GM19395 (cell line): Measurements from ENCODE around the gene HOXB4.

Experiments used
- ATAC-seq: cut with Tn5 transposase; IDR thresholded peaks from one replicate; pipeline ENCODE4 v1.9.1; 2021; ENCODE audit warnings: mild to moderate bottlenecking, moderate library complexity; ENCODE audit not compliant: unreplicated experiment

The HOXB4 gene

DNA sequence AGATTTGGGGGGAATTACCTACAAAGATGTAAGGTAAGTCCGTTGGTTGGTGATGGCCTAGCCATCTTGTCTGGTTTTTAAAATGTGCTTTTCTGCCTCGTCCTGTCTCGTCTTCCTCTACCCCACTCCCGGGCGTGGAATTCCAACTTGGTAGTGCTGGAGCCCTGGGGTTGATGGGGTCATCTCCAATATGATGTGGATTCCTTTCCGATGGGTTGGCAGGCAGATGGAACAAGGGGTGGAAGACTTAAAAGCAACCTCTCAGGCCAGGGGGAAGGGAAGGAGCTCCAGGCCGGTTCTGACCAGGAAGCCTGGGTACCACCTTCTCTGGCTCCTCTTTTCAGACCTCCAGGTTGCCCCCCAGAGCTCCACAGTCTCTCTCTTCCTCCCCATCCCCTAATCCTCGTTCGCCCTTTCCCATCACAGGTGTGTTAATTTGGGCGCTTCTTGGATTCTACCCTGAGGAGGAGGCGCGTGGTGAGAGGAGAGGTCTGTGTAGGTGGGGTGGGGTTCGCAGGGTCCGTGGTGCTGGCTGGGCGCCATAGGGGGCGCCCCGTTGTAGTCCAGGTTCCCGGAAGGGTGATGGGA is 28.1 kb downstream of the HOXB4 start:
- ATAC-seq, result no peak

DNA sequence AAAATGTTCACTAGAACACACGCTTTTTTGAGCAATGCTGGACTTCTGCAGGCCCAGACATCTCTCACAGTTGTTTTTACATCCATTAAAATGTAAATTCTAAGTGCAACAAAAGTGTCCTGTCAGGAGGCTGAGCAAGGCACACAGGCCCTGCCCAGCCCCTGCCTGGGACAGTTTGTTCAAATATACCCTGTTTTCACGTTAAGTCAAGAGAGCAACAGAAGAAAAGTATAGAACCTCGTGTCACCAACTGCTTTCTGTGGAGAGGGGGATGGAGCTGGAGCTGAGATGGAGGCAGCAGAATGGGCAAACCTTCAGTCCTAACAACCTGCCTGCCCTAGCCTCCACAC is 28.9 kb downstream of the HOXB4 start:
- ATAC-seq, result no peak

DNA sequence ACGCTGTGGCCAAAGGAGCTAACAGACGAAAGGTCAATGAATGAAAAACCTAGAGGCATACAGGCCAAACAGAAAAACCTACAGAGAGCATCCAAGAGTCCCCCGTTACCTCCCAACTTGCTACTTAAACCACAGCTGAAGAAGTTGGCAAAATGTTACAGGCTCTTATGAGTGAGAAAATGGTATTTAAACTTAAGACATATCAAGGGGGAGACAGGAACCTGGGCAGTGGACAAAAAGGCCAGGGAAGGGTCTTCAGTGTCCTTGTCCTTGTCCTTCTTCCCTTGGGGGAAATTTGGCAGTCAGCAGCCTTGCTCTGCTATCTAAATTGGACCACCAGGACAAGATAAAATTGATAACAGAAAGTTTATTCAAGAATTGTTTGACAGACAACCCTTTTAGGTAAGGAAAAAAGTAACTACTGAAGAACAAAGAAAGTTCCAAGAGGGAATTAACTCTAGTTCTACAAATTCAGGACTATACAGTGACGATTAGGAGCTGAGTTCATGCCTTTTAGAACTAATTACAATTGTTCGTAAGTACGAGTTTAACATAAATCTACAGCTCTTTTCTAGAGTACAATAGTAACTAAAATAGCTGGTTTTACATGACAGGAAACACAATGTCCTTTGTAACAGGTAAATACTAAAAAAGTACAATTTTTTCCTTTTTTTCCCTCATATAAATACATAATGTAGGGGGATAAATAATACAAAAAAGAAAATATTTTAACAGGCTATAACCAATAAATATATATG is 29.4 kb downstream of the HOXB4 start:
- ATAC-seq, result no peak

DNA sequence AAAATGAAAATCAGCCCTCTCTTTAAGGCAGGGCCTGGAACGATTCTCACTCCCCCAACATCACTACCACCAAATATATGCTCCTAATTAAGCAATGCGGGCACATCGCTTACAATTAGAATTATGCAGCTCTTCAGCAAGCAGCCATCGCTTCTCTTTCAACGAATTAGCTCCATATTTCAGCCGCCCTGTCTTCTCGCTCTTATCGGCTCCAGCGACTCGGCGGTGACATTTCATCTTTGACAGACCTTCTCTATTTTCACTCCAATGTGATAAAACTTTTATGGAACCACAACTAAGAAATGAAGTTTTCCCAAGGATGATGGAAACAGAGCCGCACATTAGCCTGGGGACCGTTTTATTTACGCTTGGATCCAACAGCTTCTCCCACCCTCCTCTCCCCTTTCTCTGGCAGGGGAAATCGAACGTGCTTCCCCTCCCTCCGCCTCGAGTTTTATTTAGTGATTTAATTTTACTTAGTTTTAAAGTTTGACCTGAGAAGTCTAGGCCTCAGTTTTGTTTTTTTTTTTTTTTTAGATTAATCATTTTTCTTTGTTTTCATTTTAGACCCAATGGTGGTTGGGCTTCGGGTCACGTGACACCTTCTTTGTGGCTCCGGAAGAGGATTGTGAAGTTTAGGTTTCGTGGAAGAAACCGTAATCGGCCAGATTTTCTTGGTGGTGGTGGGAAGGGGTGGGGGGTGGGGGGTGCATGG is 30.2 kb downstream of the HOXB4 start:
- ATAC-seq, result no peak

DNA sequence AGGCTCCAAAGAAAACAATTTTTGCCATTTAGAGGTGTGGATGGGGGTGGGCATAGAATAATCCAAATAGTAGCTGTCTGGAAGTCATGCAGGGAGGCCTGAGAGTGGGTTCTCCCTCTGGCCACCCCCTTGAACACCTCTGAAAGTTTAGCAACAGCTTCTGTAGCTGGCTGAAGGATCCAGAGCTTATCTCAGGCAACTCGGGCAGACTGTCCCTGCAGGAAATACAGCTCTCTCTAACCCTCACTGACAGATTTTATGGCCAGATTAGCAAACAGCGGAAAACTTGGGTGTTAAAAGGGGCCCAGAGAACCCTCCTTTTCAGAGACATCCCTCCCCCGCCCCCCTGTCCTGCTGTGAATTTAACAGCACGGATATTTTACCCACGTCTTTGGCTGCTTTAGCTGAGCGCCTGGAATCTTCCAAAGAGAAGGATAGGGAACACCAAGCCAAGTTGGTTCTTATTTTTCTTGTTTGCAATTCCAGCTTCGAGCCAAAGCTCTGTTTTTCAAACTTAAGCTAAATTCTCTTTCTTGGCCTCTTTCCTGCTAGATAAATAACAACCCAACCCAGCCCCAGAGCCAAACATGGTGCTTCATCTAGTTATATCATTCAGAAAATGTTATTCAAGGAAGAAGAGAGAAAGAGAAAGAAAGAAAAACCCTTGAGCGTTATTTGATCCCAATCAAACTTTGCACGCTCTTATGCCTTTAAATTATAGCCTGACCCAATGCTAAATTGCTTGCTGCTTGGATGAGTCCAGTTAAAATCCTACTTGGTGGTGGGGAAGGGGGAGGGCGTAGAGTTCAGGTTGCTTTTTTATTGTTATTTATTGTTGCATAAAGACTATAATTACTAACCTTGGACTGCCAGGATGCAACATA is 31.0 kb downstream of the HOXB4 start:
- no peak for ATAC-seq

DNA sequence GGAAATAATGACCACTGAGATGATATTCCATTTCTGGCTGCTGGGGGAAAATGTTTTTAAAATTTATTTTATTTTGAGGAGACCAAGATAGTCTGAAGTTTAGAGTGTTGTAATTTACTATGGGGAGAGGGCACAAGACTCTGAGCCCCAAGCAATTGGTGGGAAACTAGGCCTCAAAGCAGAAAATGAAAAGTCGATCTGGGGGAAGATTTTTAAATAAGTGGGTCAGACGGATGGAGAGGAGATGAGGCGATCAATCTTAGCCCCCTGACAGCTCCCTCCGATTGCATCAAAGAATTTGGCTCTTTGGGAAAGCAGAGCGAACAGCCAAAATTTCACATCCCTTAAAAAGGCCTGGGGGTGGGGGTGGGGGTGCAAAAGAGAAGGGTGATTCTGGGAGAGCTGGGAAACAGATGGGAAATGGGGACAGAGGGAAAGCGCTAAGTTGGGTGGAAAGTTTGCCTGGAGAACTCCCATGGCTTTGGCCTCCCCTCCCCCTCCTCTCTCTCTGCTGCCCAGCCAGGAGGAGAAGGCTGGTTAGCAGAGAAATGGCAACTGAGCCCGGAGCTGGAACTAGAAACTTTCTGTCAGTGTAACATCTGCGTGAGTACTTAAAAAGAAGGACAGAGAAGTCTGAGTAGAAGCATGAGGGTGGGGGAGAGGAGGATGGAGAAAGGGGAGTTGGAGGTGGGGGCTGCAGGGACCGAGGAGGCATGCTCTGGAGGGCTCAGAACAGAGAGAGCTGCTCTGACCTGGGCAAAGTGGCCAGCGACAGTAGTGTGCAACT is 31.8 kb downstream of the HOXB4 start:
- no peak for ATAC-seq

DNA sequence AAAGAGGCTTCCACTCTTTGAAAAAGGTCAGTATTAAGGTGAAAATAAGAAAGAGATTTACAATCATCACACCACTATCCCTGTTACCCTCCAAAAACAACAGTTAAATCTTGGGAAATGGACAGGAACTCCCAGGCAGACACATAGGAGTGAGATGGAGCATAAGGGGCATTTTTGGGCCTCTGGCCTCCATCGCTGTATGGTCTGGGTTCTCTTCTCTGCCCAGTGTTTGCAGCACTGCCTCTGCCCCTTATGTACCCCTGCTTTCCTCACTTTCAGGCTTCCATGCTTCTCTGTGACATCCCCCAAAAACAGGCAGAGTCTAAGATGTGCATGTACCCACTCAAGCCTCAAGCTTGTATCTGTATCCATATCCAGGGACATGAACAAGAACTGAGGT is 32.6 kb downstream of the HOXB4 start:
- no peak for ATAC-seq

DNA sequence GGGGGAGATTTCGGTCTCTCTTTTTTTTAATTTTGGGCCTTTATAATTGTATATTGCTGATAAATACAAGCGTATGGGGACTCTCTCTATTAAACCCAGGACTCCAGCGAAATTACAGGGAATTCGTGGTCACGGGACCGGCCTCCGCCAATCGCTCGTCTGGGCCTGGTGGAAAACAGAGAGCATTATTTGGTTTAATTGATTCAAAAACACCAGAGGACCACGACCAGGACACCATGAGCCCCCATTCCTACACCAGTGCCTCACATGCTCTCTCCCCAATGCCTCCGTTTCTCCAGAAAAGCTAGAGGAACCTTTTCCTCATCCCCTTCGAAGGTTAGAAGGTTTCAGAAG is 33.2 kb downstream of the HOXB4 start, which contains the start of gene HOXB2:
HOXB2 (minus strand) TSS at position 88 of the 354 bp plus-strand sequence. CDS start 198 bp downstream, outside the sequence.
- ATAC-seq, result no peak

DNA sequence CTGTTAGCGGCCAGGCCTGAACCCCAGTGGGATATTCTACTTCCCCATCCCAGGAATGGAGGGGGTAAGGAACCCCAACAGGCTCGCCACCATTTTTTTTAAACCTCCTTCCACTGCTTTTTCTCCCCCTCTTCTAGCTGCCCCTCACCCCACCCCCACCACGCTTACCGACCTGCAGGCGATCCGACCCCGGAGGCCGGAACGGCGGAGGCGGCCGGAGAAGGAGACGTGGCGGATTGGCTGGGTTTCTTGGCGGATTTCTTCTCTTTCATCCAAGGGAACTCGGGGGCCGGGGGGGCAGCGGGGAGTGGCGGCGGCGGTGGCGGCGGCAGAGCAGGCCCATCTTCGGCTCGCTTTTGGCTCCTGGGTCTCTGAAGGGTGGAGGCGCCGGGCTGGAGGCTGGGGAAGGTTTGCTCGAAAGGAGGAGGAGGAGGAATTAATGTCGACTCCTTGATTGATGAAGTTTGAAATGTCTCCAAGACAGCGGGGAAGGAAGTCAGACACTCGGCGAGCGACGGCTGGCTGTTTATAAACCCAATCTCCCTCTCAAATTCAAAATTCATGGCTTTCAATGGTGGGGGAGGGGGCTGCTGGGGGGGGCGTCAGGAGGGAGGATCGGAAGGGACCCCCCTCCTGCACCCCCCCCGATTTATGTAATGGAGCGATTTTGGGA is 33.7 kb downstream of the HOXB4 start:
- no peak for ATAC-seq

DNA sequence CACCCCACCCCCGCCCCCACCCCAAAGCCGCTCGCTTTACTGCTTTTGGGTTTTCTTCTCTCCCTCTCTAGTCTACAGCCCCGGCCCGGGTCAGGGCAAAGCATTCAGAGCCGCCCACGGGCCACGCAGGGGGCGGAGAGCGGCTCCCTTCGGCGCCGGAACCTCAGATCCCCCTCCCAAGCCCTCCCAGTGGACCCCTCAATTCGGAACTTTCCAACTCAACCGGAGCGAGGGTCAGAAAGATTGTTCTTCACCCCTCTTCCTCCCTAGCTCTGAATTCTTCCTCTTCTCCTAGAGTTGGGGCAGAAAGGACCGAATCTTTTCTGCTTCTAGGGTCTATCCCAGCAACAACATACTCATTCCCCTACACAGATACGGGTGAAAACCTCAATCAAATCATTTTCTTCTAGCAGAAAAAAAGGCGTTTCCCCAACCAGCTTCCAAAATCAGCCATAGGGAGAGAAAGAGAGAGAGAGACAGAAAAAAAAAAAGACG is 34.2 kb downstream of the HOXB4 start:
- ATAC-seq, result no peak

DNA sequence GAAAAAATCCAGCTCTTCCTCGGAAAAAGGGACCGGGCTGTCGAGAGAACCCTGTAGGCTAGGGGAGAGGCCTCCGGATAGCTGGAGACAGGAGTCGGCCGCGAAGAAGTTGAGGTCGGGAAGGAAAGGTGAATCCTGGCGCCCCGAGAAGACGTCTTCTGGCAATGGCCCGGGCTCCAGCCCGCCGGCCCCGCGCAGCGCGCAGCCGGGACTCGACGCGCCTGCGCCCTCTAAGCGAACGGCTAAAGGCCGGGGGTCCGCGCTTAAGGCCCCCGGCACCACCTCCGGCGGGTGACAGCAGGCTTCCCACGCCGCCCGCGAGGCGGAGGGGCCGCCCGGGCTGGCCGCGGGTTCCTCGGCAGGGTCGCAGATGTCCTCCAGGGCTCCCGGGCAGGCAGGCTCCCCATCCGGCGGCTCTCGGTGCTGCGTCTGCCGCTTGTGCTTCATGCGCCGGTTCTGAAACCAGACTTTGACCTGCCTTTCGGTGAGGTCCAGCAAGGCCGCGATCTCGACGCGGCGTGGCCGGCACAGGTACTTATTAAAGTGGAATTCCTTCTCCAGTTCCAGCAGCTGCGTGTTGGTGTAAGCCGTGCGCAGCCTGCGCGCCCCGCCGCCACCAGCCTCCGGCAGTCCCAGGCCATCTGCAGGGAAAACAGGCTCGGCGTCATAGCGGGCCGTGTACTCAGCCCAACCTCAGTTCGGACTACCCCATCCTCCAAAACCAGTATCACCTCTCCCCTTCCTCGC is 34.9 kb downstream of the HOXB4 start:
- peak; percentile 54 for ATAC-seq

DNA sequence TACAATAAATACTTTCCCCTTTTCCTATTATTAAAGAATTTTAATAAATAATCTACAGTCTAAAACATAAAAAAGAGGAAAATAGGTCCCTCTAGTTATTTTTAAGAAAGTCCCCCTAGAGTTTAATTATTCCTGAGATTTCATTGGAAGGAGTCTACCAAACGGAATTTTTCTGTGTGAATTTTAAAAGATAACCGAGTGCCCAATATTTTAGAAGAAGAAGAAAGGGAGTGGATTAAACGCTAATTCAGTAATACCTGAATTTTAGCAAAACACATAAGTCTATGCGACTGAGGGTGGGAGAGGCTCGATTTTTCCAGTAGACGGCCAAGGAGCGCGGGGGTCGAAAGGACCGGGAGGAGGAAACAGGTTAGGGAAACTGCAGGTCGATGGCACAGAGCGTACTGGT is 35.4 kb downstream of the HOXB4 start:
- no peak for ATAC-seq

DNA sequence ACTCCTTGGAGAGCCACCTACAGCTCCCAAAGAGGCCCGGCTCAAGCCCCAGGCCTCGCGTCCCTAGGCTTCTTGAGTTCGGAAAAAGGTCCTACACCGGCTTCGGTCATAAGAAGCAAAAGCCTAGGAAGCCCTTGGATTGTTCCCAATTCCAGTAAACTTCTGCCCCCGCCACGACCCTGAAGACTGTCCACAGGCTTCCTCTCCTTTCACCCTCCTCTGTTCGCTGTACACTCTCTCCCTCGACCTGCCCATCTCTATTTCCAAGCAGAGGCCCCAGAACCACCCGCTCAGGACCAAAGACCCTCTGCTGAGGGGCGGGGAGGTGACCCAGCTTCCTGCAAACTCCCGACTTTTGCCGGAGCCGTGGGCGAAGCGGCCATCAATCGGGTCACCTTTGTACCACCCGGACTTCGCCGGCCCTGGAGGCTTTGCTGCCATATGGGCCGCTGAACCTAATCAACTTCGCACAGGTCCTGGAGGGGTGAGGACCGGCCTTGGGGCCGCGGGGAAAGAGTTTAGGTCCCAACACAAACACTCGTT is 36.0 kb downstream of the HOXB4 start:
- no peak for ATAC-seq

DNA sequence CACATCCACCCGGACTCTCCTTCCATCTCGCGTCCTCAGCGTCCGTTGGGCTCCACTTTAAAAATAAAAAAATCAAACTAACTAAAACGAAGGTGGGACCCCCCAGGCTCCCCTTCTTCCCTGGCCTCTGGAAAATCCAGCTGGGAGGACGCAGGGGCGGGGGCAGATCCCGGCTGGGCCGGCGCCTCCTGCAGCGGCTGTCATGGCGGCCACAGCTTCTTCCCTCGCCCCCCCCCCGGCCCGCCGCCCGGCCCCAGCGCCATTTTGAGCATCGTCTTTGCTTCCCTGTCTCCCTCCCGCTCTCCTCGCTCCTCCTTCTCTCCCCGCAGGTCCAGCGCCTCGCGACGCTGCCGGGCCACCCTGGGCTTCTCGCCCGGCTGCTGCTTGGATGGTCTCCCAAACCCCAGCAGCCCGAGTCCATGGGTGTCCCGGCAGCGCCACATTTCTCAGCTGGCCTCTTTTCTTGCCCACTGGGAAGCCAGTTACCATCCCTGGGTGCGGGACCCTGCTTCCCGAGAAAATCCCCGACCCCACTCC is 36.5 kb downstream of the HOXB4 start:
- no peak for ATAC-seq

DNA sequence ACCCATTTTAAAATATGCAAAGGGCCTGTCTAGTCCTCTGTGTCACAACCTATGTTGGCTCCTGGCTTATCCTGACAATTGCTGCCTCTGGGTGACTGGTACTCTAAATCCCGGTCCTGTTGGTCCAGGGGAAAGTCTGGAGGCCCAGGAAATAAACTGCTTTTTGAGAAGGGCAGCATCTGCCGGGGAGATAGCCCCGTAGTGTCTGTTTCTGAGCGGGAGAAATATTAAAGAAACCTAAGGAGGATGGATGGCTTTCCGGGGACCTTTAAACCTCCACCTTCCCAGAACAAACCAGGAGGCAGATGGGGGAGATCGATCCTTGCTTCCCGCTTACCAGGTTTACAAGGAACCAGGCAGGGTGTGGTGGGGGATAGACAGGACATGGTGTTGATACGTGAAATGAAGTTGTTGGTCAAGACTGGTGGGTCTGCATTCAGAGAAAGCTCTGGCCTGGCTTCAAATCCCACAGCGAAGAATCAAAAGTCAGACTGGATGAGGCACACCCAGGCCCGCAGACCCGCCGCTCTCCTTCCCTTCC is 37.0 kb downstream of the HOXB4 start:
- ATAC-seq, result no peak

DNA sequence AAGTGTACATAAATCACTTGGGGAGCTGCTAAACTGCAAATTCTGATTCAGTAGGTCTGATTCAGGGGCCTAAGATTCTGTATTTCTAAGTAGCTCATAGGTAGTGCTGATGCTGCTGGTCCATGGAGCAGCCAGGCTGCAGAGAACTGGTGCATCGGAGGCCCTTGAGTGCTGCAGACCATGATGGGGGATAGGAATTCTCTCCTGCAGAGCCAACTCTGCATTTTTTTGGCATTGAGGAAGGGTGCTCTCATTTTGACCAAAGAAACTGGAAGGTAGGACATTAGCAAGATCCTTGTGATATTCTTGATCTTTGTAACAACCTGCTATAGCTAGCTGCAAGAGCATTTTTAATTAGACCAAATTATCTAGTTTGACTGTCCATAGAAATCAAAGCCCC is 37.9 kb downstream of the HOXB4 start:
- ATAC-seq, result no peak

DNA sequence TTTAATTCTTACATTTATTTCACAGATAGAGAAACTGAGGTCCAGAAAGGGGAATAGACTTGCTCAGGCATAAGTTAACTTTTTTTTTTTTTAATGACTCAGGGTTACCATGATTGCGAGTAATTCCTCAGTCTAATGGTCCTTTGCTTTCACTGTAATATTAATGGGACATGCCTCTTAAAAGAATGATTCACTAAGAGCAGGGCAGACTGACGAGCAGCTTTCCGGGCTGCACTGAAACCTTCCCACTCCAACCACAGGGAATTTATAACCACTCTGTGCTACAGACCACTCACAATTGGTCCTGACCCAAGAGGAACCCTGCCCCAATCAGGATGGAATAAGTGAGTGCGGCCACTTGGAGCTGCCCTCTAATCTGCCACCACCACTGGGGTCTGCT is 39.0 kb downstream of the HOXB4 start:
- no peak for ATAC-seq

DNA sequence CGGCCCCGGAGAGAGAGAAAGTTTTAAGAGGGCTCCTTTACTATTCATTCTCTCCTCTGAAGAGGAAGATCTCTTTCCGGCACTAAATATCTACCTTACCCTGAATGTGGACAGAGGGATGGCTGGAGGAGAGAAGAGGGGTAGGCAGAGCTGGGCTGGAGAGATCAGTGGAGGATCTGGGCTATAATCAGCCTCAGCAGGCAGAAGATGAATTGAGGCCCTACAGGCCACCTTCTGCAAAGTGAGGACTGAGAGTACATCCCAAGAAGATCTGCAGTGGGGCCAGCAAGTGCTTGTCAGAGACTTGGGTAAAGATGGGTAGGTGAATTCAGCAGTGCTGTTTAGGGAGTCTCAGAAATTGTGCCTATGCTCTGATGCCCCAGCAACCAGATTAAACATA is 40.8 kb downstream of the HOXB4 start:
- ATAC-seq, result no peak
